Activated CD8-positive, alpha-beta memory T cell treated with anti-CD3 and anti-CD28 coated beads for 24 hours (primary cell): Measurements from ENCODE around the gene ADAMTSL1.

Experiments
- DNase-seq: peaks from one replicate; pipeline ENCODE4 v3.0.0-alpha.2; 2020

Gene ADAMTSL1

DNA sequence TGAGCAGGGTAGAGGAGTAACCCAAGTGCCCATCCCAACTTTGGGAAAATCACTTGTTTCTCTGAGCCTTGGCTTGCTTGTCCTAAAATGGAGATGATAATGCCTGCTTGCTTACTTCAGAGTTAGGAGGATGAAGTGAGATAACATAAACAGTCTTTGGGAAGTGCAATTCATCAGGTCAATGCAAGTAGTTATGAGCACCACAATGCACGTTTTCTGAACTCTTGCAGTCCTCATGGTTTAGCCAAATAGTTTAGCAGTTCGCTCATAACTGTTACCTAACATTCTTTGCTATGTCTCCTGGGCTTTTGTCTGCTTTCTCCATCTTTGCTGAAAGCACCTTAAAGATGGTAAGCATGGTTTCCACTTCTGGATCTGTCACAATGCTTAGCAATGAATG is 270.0 kb downstream of the ADAMTSL1 start:
- no peak for DNase-seq

DNA sequence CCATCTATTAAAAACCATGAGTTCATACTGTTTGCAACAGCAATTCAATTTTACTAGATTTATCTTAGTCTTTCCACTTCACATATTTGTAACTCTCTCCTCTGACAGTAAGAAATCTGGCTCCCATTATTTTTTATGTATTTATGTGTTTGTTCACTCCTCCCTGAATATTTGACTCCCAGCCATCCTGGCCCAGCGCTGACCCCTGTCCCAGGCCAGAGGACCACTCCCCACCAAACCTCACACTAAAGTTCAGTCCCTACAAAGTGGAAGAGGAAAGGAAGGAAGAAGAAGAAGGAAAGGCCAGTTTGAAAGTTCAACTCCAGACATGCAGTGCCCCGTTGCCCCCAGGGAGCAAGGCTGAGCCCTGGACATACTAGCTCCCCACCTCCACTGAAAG is 271.8 kb downstream of the ADAMTSL1 start:
- DNase-seq: no peak

DNA sequence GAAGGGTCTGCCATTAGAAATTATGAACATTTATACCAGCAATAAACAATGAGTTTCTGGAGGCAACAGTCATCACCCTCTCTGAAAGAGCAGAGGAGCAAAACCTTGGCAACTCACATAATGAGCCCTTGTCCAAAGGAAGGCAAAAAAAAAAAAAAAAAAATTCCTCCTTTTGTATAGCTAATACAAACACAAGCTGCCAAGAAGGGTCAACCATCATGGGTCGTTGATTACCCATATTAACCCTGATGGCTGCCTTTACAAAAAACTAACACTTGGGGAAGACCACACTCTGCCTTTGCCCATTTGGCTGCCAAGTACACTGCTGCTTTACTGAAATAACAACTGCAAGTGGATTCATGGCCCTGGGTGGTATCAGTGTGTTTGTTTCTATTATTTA is 272.7 kb downstream of the ADAMTSL1 start:
- no peak for DNase-seq

- DNase-seq: no peak
These were observed 273.6 kb downstream of the ADAMTSL1 start for GRCh38 chr9:18747595-18747994.

DNA sequence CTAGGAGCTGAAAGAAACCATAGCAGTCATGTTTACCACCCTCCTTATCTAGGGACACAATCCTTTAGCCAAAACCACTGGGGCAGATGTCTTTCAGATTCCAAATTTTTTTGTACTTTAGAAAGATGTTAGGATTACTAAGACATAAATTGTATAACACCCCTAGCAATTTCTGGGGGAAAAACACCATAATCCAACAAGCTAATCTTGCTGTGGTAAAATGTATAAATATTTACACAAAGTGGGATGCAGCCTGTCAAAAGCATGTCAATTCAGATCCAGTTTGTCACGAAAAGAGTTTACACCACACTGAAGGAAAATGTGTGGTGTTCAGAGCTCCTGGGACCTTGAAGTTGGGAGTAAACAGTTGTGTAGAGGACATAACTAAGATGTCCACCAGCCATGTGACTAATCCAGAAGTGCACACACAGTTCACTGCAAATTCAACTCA is 274.3 kb downstream of the ADAMTSL1 start:
- no peak for DNase-seq

- no peak for DNase-seq
These were observed 275.8 kb downstream of the ADAMTSL1 start for GRCh38 chr9:18749711-18750110.

- no peak for DNase-seq
These were observed 280.0 kb downstream of the ADAMTSL1 start for GRCh38 chr9:18753904-18754303.

DNA sequence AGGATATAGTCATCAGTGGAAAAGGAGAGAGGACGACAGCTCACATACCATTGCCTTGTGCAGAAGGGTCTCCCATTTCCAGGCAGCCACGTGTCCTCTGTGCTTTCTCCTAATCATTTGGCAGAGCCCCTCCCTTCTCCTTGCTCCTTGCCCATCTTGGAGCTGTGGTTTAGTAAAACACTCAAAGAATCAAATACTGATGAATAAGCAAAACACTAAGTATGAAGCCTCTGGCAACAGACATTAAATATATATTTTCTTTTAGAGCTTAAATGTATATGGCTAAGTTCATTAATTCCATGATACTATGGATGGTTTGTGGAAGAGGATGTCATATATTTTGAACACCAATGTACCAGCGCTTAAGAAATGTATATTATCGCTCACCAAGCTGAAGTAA is 280.6 kb downstream of the ADAMTSL1 start:
- no peak for DNase-seq

- no peak for DNase-seq
These were observed 281.3 kb downstream of the ADAMTSL1 start for GRCh38 chr9:18755263-18755662.

DNA sequence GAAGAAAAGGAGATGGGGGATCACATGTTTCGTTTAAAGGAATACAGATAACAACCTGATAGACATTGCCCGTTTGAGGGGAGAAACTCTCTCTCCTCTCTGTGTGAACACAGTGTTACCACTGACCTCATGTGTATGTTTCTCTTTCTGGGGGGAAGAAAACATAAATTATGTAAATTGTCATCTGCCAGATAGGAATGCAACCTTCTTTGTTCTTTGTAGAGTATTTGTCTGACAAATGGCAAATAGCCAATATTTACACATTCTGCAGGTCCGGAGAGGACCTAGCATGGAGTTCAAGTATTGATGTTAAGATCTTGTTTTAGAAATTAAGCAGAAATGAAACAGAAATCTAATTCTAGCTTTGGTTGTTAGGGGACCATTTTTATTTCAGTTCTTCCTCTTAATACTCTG is 282.8 kb downstream of the ADAMTSL1 start:
- no peak for DNase-seq

- DNase-seq: no peak
These were observed 285.9 kb downstream of the ADAMTSL1 start for GRCh38 chr9:18759827-18760226.

DNA sequence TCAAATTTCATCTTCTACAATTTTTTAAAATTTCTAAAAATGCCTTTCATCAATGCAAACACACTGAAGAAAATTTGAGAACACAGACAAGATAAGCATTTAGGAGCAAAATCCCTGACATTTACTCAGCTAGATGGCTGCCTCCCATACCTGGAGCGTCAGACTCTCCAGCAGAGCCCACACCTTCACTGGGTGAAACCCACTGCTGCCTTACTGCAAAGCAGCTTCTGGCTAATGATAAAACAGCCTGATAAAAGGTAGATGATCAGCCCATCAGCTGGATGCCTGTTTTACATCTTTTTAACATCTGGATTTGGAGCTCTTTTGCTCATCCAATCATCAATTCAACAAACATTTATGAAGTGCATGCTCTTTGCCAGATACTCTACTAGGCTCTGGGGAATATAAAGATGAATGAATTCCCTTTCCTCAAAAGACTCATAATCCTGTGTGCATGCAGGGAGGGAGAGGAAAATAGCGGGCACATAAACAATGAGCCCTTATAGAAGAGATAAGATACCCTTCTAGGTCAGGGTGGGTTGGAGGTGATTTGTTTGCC is 287.9 kb downstream of the ADAMTSL1 start:
- no peak for DNase-seq

DNA sequence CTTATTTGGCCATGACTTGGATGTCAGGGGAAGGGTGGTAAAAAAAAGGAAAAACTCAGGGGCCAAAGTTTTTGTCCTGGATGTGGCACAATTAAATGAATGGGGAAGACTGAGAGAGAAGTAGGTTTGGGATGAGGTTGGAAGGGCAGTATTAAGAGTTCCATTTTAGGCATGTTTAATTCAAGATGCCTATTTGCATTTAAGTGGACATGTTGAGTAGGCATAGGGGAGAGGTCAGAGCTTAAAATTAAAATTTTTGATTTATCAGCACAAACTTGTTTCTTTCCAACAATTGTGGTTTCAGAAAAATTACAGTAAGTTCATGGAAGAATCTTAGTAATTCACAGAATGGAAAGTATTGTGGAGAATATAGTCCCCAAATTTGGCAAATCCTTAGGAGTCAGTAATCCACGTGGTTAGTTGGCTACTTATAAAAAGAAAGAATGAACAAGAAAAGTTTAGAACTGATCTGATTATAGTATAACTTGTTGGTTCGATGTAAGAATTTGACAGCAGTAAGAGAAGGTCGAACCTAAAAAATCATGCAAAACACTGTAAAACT is 293.1 kb downstream of the ADAMTSL1 start:
- no peak for DNase-seq

- no peak for DNase-seq
These were observed 295.1 kb downstream of the ADAMTSL1 start for GRCh38 chr9:18768951-18769622.

DNA sequence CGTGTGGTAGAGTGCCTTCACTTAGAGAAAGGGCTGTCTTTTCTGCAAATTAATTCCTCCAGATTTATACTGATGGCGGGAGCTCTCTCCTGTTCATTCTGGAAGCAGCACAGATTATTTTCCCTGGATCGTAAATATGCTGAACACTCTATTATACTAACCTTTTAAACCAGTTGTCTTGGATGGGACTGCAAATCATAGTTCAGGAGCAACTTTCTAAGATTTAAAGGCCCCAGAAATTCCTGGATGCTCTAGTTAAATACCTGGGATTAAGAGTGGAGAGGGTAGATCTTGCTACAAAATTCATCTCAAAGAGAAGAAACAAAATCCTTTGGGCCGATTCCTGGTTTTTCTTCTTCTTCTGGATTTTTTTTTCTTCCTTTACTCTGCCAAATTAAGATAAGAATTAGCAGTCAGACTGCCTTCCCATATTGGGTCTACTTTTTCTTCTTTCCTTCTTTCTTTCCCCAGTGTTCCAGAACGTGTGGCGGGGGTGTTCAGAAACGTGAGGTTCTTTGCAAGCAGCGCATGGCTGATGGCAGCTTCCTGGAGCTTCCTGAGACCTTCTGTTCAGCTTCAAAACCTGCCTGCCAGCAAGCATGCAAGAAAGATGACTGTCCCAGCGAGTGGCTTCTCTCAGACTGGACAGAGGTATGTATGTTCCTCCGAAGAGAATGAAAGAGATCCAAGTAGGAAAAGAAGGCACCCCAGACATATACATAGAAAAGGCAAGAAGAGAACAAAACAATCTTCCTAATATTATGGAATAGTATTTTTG is 296.4 kb downstream of the ADAMTSL1 start:
- DNase-seq: no peak

DNA sequence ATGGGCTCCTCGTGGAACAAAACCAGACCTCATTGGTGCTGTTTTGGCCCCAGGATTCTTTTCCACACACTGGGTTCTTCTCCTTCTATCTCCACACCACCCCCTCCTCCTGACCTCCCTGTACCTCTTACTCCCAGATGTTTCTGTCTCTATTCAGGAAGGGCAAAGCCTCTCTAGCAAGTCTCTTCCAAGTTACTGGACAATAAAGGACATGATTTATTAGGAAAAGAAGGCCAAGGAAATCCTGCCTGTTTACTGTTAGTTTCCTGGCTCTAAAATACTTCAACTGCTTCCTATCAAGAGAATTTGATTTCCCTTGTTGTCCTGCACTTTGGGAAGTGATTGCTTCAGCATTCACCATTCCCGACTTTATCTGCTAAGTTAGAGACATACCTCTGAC is 297.1 kb downstream of the ADAMTSL1 start:
- no peak for DNase-seq

DNA sequence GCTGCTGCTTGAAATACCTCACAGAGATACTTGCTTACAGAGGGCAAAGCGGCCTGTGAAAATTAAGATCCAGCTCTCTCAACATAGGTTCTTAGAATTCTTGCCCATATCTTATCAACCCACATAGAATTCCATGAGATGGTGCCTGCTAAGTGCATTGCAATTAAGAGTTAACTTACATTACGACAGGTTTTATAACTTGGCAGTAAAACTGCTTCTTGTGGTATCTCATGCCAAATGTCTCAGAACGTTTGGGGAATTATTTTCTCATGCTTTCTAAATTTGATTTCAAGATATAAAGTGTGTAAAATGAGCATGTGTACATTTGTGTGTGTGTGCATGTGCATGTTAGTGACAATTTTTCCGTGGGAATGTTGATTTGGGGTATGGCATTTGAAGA is 297.8 kb downstream of the ADAMTSL1 start:
- DNase-seq: no peak

GRCh38 chr9:18775241-18775640 is 301.3 kb downstream of the ADAMTSL1 start:
- DNase-seq: no peak

- DNase-seq: no peak
These were observed 302.0 kb downstream of the ADAMTSL1 start for GRCh38 chr9:18775930-18776329.

DNA sequence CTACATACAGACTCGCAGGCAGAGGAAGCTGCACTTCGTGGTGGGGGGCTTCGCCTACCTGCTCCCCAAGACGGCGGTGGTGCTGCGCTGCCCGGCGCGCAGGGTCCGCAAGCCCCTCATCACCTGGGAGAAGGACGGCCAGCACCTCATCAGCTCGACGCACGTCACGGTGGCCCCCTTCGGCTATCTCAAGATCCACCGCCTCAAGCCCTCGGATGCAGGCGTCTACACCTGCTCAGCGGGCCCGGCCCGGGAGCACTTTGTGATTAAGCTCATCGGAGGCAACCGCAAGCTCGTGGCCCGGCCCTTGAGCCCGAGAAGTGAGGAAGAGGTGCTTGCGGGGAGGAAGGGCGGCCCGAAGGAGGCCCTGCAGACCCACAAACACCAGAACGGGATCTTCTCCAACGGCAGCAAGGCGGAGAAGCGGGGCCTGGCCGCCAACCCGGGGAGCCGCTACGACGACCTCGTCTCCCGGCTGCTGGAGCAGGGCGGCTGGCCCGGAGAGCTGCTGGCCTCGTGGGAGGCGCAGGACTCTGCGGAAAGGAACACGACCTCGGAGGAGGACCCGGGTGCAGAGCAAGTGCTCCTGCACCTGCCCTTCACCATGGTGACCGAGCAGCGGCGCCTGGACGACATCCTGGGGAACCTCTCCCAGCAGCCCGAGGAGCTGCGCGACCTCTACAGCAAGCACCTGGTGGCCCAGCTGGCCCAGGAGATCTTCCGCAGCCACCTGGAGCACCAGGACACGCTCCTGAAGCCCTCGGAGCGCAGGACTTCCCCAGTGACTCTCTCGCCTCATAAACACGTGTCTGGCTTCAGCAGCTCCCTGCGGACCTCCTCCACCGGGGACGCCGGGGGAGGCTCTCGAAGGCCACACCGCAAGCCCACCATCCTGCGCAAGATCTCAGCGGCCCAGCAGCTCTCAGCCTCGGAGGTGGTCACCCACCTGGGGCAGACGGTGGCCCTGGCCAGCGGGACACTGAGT is 303.2 kb downstream of the ADAMTSL1 start:
- DNase-seq: no peak

DNA sequence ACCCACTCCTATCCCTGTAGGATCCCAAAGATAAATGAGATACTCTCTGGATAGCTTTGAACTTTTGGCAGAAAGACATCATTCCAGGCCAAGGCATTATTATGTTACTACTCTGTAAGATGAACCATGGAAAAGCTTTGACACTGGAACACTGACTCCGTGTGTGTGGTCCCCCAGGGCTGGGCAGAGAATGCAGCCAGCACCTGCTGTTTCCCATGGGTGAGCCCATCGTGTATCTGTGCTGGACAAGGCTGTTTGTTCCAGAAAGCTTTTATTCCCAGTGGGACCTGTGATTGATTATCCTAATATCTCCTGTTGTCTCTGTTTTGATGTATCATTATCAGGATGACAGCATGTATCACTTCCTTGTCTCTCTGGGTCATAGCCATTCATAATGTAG is 304.2 kb downstream of the ADAMTSL1 start:
- no peak for DNase-seq

DNA sequence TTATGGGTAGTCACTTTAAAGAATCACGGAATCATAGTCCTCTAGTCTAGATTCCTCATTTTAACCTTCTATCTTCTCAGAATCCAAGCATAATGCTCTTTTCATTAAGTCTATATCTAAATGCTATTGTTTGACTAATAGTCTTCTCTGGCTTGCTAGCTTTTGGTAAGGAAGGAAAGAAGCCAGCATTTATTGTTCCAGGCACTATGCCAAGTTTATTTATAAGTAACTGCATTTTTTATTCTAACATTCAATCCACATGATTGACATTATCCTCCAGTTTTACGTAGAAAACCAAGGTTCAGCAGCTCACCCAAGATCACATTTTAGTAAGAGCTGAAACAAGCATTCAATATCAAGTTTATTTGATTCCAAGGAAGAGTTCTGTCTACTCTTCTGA is 304.9 kb downstream of the ADAMTSL1 start:
- no peak for DNase-seq

DNA sequence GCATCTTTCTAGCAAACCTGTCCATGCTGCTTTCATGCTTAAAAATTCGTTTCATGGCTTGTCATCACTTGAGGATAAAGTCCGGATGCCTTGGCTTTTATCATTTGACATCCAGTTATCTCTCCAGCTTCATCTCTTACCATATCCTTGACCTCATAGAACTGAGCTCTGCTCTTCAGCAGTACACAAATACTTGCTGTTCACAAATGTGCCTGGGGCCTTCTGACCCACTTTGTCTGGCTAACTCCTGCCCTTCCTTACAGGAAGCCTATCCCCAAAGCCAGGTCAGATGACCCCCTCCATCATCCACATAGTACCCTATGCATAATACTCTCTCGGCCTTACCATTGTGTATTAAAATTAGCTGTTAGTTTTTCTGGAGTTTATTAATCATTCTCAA is 310.0 kb downstream of the ADAMTSL1 start:
- DNase-seq: no peak
